Measurements from ENCODE around the gene EVPL. TPM values are rescaled to one million over a fixed set of nuclear protein-coding genes. Genes with fewer than 3 reads are reported as not detected.
"Not testable (repeated sequence)": the region's sequence is repeated elsewhere in the genome, so short reads cannot be mapped to it uniquely, and the experiment has no call there.

EVPL gene
- total RNA-seq, 1 donor from 2014 or later = 31.9 TPM

DNA sequence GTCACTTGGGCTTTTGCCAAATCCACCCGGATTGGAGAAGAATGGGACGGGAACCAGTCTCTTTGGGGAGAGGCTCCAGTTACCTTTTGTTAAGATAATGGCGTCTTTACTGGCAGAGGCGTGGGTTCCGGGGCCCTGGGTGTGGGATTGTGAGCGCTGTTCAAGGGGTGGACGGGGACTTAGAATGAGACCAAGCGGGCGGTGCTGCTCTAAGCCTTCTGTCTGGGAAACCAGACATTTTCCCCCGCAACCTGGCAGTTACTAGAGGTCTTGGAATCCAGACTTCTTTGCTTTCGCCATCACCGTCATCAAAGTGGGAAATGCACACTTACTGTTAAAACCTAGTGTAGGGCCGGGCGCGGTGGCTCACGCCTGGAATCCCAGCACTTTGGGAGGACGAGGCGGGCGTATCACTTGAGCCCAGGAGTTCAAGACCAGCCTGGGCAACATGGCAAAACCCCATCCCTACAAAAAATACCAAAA, 47.4 kb downstream of the EVPL start:
- no peak for DNase-seq (ENCODE audit: extremely low spot score, unreplicated experiment)

DNA sequence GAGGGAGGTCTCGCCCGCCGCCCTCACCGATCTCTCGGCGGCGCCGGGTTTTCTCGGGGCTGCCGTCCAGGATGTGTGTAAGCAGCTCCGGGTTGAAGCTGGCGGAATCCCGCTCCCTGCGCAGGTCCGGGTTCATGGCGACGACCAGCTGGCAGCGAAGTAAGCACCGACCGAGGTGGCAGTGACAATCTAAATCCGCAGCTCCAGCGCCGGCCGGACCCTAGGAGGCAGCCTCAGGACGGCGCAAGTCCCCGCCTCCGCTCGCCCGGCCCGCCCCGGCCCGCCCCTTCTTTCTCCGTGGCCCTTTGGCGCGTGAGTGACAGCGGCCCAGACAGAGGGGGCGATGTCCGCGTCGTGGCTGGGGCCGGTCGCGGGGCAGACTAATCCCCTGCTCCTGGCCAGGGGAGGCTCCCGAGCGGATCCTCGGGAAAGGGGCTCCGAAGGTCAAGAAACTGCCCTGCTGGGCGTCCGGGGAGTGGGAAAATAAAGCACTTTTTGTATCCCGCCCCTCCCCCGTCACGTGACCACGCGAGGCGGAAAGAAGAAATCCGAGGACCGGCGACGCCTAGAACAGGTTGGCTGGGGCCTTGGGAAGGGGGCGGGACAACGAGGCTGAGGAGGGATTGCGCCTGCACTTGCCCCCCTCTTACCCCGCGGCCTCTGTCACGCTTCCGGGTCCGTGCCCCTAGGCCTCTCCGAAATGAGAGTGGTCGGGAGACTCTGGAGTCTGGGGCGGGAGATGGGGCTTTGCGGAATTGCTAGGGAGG, 48.0 kb downstream of the EVPL start, which contains the start of the genes ACOX1 and TEN1:
TSS of gene ACOX1 (minus strand) at position 229 of the 767 bp plus-strand sequence. CDS start at position 136, 93 bp downstream.
TSS of gene TEN1 (plus strand) at position 303 of the 767 bp plus-strand sequence. CDS start 6,953 bp downstream, outside the sequence.
- Mint-ChIP-seq H3K4me1 (ENCODE audit: unreplicated experiment) (peaks cover 54% of the 10 kb centered on the region), H3K36me3 (peaks cover 13% of the 10 kb centered on the region), H3K9me3 (no peaks in the 10 kb centered on the region), H3K4me3 (peak within 1 kb of the TSS; percentile 93), H3K27me3 (no peaks in the 10 kb centered on the region), H3K27ac (peak within 1 kb of the TSS; percentile 99)
- TF ChIP-seq, protein P1, sequence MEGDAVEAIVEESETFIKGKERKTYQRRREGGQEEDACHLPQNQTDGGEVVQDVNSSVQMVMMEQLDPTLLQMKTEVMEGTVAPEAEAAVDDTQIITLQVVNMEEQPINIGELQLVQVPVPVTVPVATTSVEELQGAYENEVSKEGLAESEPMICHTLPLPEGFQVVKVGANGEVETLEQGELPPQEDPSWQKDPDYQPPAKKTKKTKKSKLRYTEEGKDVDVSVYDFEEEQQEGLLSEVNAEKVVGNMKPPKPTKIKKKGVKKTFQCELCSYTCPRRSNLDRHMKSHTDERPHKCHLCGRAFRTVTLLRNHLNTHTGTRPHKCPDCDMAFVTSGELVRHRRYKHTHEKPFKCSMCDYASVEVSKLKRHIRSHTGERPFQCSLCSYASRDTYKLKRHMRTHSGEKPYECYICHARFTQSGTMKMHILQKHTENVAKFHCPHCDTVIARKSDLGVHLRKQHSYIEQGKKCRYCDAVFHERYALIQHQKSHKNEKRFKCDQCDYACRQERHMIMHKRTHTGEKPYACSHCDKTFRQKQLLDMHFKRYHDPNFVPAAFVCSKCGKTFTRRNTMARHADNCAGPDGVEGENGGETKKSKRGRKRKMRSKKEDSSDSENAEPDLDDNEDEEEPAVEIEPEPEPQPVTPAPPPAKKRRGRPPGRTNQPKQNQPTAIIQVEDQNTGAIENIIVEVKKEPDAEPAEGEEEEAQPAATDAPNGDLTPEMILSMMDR (conservative IDR thresholded peaks at IDR 0.05) = peak; percentile 56
- peak; percentile 96 for DNase-seq (ENCODE audit: extremely low spot score, unreplicated experiment)

More for the DNA sequence above, 47.4 kb downstream of the EVPL start:
- H3K36me3 Mint-ChIP-seq = peaks cover 9% of the 10 kb centered on the region
- no peaks in the 10 kb centered on the region for H3K27me3 Mint-ChIP-seq
- H3K4me3 Mint-ChIP-seq = peak overlapping the region; percentile 93
- H3K4me1 Mint-ChIP-seq (ENCODE audit: unreplicated experiment) = peaks cover 56% of the 10 kb centered on the region
- H3K27ac Mint-ChIP-seq = peak overlapping the region; percentile 99
- H3K9me3 Mint-ChIP-seq = no peaks in the 10 kb centered on the region
- TF ChIP-seq, protein P1 (conservative IDR thresholded peaks at IDR 0.05) = no peak

DNA sequence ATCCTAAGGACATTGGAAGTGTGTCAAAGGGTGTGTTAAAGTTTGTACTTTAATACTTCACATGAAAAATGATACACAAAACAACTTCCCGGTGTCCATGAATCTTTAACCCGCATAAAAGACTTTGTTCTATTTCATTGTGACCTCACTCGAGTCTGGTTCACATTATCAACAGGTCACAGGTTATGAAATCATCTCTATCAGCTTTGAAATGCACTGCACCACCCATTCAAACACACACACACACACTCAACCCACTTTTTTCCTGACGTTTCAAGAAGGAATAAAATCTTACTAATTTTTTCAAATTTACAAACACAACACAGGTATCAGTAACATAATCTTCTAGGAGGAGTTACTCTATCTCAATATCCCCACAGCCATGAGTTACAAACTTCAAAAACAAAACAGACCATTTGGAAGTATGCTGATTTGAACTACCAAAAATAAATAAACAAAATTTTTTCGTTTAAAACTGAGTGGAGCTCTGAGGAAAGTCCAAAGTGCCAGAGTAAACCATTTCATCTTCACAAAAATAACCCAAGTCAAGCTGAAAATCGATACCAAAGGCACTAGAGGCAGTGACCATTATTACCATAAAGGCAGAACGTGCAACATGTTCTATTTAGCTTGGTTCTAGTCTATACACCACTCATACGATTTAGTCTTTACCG, 50.8 kb downstream of the EVPL start:
- Mint-ChIP-seq H3K4me3 (peak overlapping the region; percentile 76), H3K36me3 (peaks cover 26% of the 10 kb centered on the region), H3K27me3 (no peaks in the 10 kb centered on the region), H3K9me3 (no peaks in the 10 kb centered on the region), H3K27ac (peak overlapping the region; percentile 49), H3K4me1 (ENCODE audit: unreplicated experiment) (peaks cover 38% of the 10 kb centered on the region)
- no peak for DNase-seq (ENCODE audit: extremely low spot score, unreplicated experiment)
- TF ChIP-seq, protein P1 (conservative IDR thresholded peaks at IDR 0.05) = no peak

DNA sequence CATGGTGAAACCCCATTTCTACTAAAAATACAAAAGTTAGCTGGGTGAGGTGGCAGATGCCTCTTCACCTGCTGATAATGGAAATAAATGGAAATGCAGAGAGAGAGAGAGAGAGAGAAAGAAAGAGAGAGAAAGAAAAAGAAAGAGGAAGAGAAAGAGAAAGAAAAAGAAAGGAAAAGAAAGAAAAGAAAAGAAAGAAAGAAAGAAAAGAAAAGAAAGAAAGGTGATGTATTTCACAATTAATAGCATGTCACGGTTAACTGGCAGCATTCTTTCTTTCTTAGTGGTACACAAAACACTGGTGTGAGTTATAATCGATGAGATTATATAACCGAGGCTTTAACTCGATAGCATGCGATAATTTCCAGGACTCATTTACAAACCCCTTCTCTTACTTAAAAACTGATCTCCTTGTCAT, 51.3 kb downstream of the EVPL start:
- H3K4me1 Mint-ChIP-seq (ENCODE audit: unreplicated experiment) = peaks cover 36% of the 10 kb centered on the region
- H3K4me3 Mint-ChIP-seq = peak overlapping the region; percentile 76
- H3K27ac Mint-ChIP-seq = peak overlapping the region; percentile 49
- H3K9me3 Mint-ChIP-seq = no peaks in the 10 kb centered on the region
- TF ChIP-seq, protein P1 (conservative IDR thresholded peaks at IDR 0.05) = no peak
- H3K36me3 Mint-ChIP-seq = peaks cover 27% of the 10 kb centered on the region
- H3K27me3 Mint-ChIP-seq = no peaks in the 10 kb centered on the region
- DNase-seq (ENCODE audit: extremely low spot score, unreplicated experiment) = no peak

DNA sequence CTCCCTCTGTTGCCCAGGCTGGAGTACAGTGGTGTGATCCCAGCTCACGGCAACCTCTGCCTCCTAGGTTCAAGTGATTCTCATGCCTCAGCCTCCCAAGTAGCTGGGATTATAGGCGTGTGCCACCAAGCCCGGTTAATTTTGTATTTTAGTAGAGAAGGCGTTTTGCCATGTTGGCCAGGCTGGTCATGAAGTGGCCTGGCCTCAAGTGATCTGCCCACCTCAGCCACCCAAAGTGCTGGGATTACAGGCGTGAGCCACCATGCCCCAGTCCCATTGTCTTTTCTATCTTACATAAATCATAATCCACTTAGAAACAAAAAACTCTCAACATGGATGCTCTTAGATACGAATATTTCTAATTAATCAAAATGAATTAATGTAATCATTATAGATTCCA, 51.9 kb downstream of the EVPL start:
- not testable (repeated sequence) for H3K9me3 Mint-ChIP-seq; H3K27me3 Mint-ChIP-seq; DNase-seq (ENCODE audit: extremely low spot score, unreplicated experiment); H3K27ac Mint-ChIP-seq; H3K4me3 Mint-ChIP-seq
- H3K36me3 Mint-ChIP-seq = peaks cover 31% of the 10 kb centered on the region
- H3K4me1 Mint-ChIP-seq (ENCODE audit: unreplicated experiment) = peaks cover 38% of the 10 kb centered on the region

DNA sequence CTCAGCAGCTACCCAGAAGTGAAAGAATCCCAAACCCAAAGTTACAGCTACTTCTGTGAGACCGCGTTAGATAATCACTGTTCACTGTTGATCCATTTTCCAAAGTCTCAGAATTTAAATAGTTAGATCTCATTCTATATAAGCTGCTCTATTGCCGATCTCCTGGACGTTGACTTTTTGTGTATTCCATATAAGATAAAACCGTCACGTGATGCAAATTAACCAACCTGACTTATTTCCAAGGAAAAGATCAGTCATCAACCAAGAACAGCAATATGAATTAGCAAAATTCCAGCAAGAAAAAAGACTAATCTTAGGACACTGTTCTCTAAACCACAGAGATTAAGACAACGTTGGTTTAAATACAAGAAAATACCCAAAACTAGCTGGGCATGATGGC, 56.5 kb downstream of the EVPL start:
- Mint-ChIP-seq H3K36me3 (peaks cover 27% of the 10 kb centered on the region), H3K4me1 (ENCODE audit: unreplicated experiment) (peaks cover 17% of the 10 kb centered on the region), H3K27me3 (no peaks in the 10 kb centered on the region), H3K4me3 (no peak overlapping the region), H3K27ac (no peak overlapping the region), H3K9me3 (no peaks in the 10 kb centered on the region)
- TF ChIP-seq, protein P1 (conservative IDR thresholded peaks at IDR 0.05) = no peak
- DNase-seq (ENCODE audit: extremely low spot score, unreplicated experiment) = no peak

Measured in type B pancreatic cell (in vitro differentiated cells).